Cerebellar cortex (tissue), 1 donor: ENCODE results near the gene AGPAT2.
"Not testable (repeated sequence)": the region's sequence is repeated elsewhere in the genome, so short reads cannot be mapped to it uniquely, and the experiment has no call there.

Source experiments
- DNase-seq: peaks from one replicate; pipeline ENCODE4 v3.0.0-alpha.2; 2015; ENCODE audit warnings: low spot score

AGPAT2 gene

DNA sequence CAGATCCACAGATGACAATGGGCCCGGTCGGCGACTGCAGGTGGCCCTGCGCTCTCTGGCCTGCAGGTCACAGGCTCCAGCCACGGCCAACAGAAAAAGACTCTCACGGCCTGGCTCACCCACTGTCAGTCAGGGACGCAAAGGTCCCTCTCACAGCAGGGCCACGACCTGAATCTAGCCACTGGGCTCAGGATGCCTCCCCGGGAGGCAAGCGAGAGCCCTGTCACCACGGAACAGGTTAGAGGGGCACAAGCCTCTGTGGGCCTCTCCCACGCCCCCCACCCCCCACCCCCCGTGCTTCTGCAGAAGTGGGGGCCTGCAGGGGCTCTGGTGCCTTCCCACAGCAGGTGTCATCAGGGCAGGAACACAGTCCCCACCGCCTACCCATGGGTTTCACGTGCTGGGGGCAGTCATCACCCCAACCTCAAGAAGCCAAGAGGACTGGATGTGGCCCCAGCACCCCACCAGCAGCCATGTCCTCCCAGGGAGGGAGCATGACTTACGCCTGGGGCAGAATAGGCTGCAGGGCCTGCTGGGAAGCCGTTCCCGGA, 41.8 kb downstream of the AGPAT2 start:
- DNase-seq = no peak

DNA sequence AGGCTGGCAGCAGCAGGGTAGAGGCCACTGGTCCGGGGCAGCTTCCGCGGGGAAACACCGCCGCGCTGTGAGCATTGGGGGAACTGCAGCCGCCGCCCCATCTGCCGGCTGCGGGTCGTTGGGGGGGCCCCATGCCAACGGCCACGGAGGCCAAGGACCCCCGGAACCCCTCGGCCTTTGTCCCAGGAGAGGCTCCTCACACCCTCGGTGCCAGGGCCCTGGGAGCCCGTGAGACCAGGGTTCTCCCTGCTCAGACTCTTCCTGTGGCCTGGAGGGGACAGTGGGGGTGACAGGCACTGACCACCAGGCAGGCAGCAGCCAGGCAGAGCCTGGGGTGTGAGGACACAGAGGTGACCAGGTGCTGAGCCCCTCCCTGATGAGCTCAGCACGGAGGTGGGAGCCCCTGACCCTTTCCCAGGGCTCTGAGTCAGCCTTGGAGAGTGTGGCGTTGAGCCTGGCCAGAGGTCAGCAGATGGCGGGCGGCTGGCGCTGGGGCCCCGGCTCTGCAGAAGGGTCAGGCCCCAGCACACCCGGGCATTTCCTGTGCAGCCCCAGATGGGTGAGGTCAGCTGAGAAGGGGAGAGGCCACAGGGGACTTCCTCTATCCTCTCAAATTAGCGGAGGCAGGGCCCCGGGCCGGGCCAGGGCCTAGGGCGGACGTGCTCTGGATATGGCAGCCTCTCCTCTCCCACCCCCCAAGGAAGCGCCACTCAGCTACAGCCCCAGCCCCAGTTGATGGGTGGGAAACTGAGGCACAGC, 42.5 kb downstream of the AGPAT2 start:
- DNase-seq = peak; percentile 38

DNA sequence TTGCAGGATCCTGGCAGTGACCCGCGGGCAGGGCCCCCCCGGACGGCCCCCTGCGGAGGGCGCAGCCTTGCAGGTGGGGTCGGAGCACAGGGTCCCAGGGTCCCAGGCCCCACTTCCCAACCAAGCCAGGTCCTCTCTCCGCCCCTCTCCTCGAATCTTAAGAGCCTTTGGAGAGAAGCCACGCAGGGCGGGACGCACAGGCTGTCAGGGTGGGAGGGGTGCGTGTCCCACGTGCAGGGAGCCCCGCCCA, 43.0 kb downstream of the AGPAT2 start:
- DNase-seq = no peak

DNA sequence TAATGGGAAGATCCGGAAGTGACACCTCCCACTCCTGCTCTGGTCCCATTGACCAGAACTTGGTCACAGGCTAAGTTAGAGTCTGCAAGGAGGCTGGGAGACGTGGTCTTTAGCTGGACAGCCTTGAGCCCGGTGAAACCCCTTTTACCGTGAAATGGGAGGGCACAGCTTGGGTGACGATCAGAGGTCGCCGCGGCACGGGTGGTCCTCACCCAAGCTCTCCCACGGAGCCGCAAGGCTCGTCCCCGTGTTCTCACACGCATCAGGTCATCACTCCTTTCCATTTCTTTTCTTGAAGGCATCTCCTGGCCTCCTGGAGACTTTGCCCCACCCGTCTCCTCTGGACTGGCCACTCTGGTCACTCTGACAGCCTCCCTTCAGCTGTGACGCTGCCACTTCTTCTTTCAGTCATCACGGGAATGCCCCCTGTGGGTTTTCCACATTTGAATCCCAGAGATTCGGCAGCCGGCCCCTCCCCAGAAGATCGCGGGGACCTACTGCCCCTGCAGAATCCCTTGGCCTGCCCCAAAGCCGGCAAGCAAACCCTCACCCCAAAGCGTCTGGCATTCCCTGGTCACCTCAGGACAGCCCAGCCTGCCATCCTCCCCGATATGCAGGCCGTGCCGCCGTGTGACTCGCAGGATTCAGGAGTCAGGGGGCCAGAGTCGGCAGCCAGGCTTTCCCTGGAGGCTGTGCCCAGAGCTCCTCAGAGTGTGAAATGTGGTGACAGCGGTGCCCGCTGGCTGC, 43.5 kb downstream of the AGPAT2 start:
- DNase-seq = no peak

DNA sequence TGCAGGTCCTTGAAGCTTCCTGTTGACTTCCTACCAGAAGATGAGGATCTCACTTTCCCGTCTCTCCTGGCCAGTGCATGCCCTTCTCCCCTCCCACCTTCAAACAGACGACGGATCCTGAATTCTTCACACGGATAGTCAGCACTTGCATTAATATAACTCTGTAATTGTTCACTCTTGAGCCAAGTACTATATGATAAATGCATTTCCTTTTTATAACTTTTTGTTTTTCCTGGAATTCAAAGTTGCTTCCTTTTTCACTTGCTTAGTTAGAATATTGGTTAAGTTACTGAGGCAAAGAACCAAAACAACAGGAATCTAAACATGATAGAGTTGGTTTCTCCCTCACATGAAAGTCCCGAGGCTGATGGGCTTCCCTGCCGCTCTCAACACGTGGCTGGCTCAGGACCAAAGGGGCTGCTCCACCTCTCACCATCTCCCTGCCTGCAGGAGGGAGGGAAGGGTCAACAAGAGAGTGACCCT, 44.8 kb downstream of the AGPAT2 start:
- no peak for DNase-seq

DNA sequence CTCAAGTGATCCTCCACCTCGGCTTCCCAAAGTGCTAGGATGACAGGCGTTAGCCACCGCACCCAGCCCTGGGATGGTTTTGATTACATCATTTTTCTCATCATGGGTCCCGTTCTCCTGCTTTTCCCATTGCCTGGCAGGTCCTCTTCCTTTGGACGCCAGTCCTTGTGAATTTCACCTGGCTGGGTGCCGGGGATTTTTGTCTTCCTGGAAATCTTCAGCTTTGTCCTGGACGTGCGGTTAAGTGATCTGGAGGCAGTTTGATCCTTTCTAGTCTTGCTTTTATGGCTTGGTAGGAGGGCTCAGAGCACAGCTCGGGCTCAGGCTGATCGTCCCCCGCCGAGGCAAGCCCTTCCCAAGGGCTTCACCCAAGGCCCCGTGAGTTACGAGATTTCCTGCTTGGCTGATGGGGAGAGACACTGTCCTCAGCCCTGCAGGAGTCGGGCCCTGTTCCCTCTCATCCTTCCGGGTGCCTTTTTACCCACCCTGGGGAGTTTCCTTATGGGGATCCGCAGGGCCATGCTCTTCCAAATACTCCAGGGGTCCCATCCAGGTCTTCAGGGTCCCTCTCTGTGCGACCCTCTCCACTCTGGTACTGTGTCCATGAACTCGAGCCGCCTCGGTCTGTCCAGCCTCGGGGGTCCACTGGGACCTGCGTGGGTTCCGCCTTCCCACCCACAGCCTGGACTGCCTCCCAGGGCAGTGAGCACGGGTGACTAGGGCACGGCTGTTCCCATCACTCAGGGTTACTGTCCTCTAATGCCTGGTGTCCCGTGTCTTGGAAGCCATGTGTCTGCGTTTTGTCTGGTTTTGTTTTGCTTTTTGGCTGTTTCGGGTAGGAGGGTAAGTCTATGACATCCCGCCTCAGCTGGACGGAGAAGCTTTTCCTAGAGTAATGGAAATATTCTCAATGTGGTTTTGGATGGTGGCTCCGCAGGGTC, 46.8 kb downstream of the AGPAT2 start:
- no peak for DNase-seq

DNA sequence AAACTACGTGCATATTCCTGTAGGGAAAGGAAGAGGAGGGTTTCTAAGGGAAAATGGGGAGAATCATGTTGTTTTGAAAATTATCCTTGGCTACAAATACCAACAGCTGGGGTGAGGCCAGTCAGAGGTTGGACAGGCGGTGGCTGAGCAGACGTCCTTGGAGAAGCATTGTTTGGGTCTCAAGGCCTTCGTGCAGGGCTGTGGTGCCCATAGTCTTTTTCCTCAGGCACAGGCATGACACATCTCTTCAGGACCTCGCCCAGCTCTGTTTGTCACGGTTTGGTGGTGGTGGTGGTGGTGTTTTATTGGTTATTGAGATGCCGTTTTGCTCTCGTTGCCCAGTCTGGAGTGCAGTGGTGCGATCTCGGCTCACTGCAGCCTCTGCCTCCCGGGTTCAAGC, 52.4 kb downstream of the AGPAT2 start:
- no peak for DNase-seq

DNA sequence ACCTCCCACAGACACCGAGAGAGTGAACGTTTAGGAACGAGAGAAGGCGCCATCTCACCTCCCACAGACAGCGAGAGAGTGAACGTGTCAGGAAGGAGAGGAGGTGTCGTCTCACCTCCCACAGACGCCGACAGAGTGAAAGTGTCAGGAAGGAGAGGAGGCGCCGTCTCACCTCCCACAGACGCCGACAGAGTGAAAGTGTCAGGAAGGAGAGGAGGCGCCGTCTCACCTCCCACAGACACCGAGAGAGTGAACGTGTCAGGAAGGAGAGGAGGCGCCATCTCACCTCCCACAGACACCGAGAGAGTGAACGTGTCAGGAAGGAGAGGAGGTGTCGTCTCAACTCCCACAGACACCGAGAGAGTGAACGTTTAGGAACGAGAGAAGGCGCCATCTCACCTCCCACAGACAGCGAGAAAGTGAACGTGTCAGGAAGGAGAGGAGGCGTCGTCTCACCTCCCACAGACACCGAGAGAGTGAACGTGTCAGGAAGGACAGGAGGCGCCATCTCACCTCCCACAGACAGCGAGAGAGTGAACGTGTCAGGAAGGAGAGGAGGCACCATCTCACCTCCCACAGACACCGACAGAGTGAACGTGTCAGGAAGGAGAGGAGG, 54.7 kb downstream of the AGPAT2 start:
- DNase-seq = not testable (repeated sequence)

DNA sequence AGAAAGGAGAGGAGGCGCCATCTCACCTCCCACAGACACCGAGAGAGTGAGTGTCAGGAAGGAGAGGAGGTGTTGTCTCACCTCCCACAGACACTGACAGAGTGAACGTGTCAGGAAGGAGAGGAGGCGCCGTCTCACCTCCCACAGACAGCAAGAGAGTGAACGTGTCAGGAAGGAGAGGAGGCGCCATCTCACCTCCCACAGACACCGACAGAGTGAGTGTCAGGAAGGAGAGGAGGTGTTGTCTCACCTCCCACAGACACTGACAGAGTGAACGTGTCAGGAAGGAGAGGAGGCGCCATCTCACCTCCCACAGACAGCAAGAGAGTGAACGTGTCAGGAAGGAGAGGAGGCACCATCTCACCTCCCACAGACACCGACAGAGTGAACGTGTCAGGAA, 55.2 kb downstream of the AGPAT2 start:
- not testable (repeated sequence) for DNase-seq

DNA sequence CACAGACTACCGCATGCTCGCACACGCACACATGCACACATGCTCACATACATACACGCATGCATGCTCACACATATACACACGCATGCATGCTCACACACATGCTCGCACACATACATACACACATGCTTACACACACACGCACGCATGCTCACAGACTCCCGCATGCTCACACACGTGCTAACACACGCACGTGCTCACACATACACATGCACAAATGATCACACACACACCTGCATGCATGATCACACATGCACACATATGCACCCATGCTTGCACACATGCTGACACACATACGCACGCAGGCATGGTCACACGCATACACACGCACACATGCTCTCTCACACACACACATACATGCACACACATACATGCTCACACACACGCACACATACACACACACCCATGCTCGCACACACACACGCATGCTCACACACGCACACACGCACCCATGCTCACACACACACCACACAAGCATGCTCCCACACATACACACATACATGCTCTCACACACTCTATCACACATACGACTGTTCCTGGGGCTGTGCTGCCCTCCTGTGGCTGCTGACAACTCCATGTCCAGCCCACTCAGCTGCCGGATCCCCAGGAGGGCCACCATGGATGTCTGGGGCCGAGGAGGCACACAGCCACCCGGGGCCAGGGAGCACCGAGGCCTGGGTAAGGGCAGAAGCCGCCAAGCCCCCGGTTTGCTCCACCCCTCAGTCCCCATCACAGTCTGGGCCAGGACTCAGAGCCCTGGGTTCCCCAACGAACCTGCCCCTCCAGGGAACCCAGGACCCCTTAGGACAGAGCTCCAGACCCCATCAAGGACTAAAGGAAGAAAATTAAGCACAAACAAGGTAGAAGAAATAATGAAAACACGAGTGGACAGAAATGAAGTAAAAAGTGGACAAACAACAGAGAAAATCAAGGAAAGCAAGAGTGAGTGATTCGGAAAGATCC, 55.9 kb downstream of the AGPAT2 start:
- DNase-seq = peak; percentile 75

DNA sequence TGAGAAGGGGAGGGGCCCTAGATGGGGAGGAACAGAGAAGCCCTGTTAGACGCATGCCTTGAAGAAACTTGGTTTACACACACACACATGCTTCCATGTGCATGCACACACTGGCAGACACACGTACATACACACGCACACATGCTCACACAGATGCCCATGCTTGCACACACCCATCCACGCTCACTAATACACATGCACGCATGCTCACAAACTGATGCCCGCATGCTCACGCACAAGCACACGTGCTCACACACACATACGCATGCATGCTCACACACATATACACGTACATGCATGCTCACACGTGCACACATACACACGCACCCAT, 56.6 kb downstream of the AGPAT2 start:
- DNase-seq = no peak

DNA sequence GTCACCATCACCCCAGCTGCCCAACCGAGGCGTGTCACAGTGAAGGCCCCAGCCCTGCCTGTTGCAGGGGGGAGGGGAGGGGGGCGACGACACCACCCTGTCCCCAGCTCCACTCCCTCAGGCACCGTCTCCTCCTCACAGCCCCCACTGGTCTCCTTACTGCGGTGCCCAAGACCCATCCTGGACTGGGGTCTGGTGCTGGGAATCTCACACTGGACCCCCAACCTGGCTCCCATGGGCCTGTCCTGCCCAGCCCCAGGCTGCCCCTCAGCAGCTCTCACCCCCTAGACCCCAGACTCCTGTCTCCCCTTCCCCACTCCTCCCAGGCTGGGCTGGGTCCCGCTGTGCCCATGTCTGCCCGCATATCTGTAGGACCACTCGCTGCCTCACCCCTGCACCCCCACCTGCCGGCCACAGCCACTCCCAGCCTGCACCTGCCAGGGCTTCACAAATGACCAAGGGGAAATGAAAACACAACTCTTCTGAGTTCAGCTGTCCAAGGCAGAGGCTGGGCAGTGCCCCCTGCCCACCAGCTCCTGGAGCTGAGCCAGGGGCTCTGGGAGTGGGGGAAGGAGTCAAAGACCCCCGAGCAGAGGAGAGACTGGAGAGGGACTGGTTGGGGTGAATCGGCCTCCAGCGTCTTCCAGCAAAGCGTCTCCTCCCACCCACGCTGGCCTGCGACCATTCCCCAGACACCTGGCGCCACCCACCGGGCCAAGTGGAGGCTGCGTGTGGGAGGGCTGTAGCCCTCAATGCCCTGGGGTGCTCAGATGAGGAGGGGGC, 57.2 kb downstream of the AGPAT2 start:
- peak; percentile 26 for DNase-seq

DNA sequence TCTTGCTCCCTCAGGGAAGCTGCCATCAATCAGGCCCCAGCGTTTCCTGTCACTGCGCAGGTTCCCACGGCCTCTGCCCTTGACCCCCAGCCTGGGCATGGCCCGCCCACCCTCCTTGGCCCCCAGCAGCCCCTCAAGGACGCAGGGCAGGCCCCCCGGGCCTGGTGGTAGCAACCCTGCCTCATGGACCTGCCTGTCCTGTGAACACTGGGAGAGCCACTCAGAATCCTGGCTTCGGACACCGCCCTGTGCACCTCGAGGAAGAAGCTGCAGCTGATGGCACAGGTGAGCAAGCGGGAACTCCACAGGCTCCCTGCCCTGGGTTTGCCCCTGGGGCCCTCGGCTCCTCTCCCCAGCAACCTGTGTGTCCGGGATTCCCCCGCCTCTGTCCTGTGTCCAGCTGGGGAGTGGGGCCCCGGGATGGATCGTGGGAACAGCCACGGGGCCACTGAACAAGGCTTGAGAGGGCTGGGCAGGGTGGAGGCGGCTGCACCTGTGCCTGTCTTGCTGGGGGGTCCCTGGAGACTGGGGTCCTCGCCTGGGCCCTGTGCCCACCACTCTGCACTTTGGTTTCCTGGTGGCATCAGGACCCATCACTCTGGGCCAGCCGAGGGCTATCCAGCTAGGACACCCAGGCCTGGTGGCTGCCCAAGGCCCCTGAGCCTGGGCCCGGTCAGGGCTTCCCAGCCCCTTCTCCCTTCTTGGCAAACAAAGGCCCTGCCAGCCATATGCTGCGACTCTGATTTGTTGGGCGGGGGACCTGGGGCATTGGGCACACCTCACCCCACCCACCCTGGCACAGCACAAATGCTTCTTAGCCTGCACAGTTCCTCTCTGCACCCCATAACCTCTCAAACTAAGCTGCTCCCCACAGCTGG, 58.0 kb downstream of the AGPAT2 start:
- no peak for DNase-seq

DNA sequence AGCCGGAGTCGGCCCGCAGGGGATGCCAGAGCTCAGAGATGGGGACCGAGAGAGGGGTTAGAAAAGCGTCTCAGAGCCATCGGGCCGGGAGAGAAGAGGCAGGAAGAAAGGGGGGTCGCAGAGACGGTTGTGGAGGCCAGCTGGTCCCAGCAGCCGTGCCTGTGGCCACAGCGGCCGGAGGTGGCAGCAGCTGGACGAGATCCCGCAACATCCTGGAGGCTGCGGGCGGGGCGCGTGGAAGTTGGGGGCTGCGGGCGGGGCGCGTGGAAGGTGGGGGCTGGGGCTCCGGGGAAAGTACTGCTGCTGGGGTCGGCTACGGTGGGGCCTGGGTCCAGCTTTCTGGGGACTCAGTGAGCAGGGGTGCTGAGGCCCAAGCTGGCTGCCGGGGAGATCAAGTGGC, 59.0 kb downstream of the AGPAT2 start:
- DNase-seq = no peak

DNA sequence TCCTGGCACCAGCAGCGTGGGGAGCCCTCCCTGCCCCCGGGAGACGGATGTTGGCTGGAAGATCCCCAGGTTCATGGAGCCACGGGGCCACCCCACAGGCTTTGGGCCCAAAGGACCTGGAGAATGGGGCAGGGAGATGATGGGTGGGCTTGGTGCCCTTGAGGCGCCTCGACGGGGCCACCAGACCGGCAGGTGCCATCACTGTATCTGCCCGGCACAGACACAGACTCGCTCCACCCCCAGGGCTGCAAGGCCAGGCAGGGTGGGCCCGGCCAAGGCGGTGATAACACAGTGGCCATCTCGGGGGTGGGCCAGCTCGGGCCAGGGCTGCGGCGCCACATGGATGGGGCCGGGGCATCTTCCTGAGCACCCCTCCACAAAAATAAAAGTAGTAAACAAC, 59.6 kb downstream of the AGPAT2 start:
- no peak for DNase-seq

DNA sequence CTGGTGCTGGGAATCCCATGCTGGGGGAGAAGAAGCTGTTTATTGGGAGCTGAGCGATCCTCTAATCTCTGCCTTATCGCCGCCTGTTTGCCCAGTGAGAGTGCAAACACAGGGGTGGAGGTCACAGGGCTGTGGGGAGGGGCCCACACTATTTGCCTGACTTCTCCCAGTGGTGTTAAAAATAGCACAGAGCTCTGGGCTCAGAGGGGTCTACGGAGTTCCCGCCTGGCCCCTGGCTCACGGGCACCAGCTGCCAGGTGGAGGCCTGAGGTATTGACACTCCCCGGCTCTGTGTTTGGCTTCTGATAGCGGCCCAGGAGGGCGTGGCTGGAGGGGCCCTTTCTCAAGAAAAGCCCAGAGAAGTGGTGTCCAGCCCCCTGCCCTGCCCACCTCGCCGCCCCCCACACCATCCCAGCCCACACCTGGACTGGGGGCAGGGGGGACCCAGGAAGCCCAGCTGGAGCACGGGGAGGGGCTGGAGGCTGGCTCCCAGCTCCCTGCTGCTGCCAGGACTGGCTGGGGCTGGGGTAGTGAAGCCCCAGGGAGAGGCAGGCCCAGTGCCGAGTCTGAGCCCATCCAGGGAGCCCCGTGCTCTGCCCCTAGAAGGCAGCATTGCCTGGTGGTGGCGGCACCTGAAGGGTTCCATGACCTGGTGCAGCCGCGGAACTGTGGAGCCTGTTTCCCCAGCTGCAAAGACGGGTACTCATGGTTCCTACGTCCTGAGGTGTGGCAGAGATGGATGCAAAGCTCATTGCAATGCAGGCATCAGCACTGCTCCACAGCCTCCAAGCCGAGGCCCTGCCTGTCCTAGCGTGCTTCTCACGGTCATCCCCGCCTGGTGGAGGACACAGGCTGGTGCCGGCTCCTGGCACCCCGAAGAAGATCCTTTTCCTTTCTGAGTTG, 60.3 kb downstream of the AGPAT2 start:
- DNase-seq = no peak

DNA sequence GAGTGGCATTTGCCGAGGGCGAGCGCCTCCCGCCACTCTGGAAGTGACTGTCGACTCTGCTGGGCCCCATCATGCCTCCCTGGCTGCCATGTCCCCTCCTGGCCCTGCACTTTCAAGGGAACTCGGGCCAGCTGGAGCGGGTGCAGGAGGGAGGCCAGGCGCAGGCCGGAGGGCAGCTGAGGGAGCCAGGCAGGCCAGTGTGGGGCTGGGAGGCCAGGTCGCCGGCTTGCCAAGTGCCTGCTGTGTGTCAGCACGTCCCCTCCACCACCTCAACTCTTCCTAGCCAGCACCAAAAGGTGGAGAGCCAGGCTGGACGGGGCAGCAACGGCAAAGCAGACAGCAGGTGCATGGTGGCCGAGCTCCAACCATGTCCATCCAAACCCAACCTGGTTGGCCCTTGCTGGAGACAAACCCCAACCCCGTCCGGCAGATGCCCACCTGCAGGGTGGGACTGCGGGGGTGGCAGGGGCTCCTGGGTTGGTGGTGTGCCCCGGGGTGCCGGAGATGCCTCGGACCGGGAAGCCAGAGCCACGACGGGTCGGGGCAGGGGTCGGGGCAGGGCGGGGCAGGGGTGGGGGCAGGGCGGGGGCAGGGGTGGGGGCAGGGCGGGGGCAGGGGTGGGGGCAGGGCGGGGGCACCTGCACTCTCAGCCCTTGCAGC, 61.1 kb downstream of the AGPAT2 start:
- peak; percentile 16 for DNase-seq
